Hematopoietic multipotent progenitor cell treated with erythropoietin and hydrocortisone succinate and interleukin-3 and kit ligand, for 6 days (in vitro differentiated cells): ENCODE measurements around the gene CCDC141.

Experiments
- DNase-seq: peaks from one replicate; pipeline ENCODE4 v3.0.0-alpha.2; 2015

The CCDC141 gene

GRCh38 chr2:178860551-178860950 is 189.4 kb downstream of the CCDC141 start:
- no peak for DNase-seq

- DNase-seq: no peak
Observed at GRCh38 chr2:178859730-178860129, 190.2 kb downstream of the CCDC141 start.

- no peak for DNase-seq
Observed at GRCh38 chr2:178858896-178859625, 190.9 kb downstream of the CCDC141 start.

- no peak for DNase-seq
Observed at GRCh38 chr2:178855151-178855550, 194.8 kb downstream of the CCDC141 start.

GRCh38 chr2:178848335-178848734 is 201.6 kb downstream of the CCDC141 start:
- DNase-seq: no peak

GRCh38 chr2:178846458-178846802 is 203.5 kb downstream of the CCDC141 start:
- DNase-seq: no peak

GRCh38 chr2:178845566-178846457 is 204.1 kb downstream of the CCDC141 start:
- no peak for DNase-seq

GRCh38 chr2:178844701-178845100 is 205.2 kb downstream of the CCDC141 start:
- DNase-seq: no peak

GRCh38 chr2:178844269-178844668 is 205.7 kb downstream of the CCDC141 start:
- DNase-seq: no peak

- DNase-seq: no peak
Observed at GRCh38 chr2:178843697-178844096, 206.2 kb downstream of the CCDC141 start.

- DNase-seq: no peak
Observed at GRCh38 chr2:178836807-178837206, 213.1 kb downstream of the CCDC141 start.

GRCh38 chr2:178834086-178834485 is 215.9 kb downstream of the CCDC141 start:
- DNase-seq: no peak

- no peak for DNase-seq
Observed at GRCh38 chr2:178833382-178833781, 216.6 kb downstream of the CCDC141 start.

- DNase-seq: no peak
Observed at GRCh38 chr2:178830451-178830850, 219.5 kb downstream of the CCDC141 start.

GRCh38 chr2:178829981-178830380 is 220.0 kb downstream of the CCDC141 start:
- no peak for DNase-seq

GRCh38 chr2:178829299-178829960 is 220.5 kb downstream of the CCDC141 start:
- peak; percentile 4 for DNase-seq

GRCh38 chr2:178828486-178828881 is 221.5 kb downstream of the CCDC141 start:
- no peak for DNase-seq

GRCh38 chr2:178827739-178828485 is 222.0 kb downstream of the CCDC141 start:
- DNase-seq: no peak

- DNase-seq: no peak
Observed at GRCh38 chr2:178827111-178827510, 222.8 kb downstream of the CCDC141 start.

GRCh38 chr2:178825183-178825582 is 224.8 kb downstream of the CCDC141 start:
- DNase-seq: no peak

- DNase-seq: no peak
Observed at GRCh38 chr2:178824181-178824580, 225.8 kb downstream of the CCDC141 start.

GRCh38 chr2:178819992-178820391 is 229.9 kb downstream of the CCDC141 start:
- DNase-seq: peak; percentile 45
